ENCODE data around the gene IFT43. TPM values are rescaled to one million over a fixed set of nuclear protein-coding genes. Genes with fewer than 3 reads are reported as not detected.
"Not testable (repeated sequence)": the region's sequence is repeated elsewhere in the genome, so short reads cannot be mapped to it uniquely, and the experiment has no call there.

IFT43 gene
- total RNA-seq, 8 experiments from 2014 or later = 30.0 to 63.3 (median 35.8) TPM

DNA sequence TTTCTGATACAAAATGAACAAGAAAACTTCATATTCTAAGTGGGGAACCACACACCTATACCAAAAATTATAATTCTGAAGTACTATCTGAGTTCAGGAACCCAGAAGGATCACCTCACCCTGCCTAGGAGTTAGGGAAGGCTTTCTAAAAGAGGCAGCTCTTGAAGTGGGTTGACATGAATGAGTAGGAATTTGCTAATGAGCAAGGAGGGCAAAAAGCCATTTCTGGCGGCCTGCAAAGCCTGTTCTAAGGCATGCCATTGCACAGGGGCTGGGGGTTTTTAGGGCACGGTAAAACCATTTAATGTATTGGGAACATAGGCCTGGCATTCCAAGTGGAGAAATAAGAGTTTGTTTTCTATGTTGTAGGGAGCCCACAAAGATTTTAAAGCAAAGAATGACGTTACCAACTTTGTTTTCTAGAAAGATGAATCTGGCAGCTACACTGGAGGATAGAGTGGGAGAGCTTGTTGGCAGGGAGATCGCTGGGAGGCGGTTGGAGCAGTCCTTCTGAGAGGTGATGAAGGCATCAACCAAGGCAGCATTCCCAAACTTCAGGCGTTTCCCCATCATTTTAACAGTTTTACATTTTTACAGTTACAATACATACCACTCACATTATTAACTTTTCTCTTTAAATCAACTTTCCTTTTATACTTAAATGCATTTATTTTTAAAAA, 14.1 kb downstream of the IFT43 start:
- WGBS, 10 experiments = 50 to 100% (median 96%) methylated on average over 1 to 6 of the region's 6 CpGs
- in situ Hi-C loops (cut with MboI; ENCODE audit: low pct_unique_long_range_greater_than_20kb in 2 of 9, low sequenced_read_pairs in 9 of 9, unreplicated experiment in 9 of 9) = loop anchor here in 3 of 9 experiments (25.0 kb wide), 1 partner anchor 287 kb away; no protein-coding TSS in a partner anchor
- no peak for ATAC-seq (replicated peaks in 6 of 8)
- no peaks in the 10 kb centered on the region for H3K4me1 ChIP-seq (replicated peaks in 1 of 2)
- H3K4me3 ChIP-seq = no peak overlapping the region
- H3K27ac ChIP-seq = no peak overlapping the region

DNA sequence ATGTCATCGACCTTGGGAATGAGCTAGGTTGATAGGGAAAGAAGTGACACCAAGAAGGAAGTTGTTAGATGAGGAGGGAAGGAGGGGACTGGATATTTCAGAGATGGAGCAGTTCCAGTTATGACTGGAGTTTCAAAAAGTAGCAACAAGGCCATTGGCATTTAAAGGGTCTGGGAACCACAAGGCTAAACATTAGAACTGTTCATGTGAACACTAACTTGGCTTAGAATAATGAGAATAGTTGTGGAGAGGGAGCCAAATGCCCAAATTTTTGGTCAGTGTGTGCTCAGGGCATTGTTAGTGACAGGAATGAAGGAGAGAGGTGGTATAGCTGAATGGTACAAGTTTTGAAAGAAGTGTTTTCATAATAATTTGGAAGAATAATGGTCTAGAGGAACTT, 16.8 kb downstream of the IFT43 start:
- 60 to 100% (median 94%) methylated on average over 1 of the region's 1 CpG; no CpG with 5 or more reads in 4 of the 10 experiments for WGBS, 10 experiments
- H3K27ac ChIP-seq = no peak overlapping the region

DNA sequence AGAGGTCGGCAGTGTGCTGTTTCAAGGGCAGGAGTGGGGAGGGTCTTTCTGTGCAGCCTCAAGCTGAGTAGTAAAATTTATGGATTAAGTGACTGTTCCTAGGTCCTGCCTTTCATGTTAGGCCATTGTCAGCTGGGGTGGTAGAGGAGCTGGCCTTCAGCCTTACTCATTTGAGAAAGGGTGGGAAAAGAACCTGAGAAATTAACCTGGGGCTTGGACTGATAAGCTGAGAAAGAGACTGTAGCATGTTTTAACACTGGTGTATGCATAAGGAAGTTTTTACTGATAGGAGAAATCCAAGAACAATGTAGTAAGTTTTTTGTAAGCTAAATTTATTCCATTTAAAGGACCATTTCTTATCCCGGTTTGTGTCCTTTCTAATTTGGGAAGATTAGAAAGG, 20.7 kb downstream of the IFT43 start:
- in situ Hi-C loops (cut with MboI; ENCODE audit: low pct_unique_long_range_greater_than_20kb in 2 of 9, low sequenced_read_pairs in 9 of 9, unreplicated experiment in 9 of 9) = no loop called here
- no peak overlapping the region for H3K4me3 ChIP-seq
- H3K27ac ChIP-seq = no peak overlapping the region
- no peak for ATAC-seq (replicated peaks in 6 of 8)
- H3K4me1 ChIP-seq (replicated peaks in 1 of 2) = no peaks in the 10 kb centered on the region
- WGBS, 10 experiments = 71 to 100% (median 92%) methylated on average over 1 to 2 of the region's 2 CpGs

More for the DNA sequence above, 16.8 kb downstream of the IFT43 start:
- Histone ChIP-seq H3K4me3 (no peak overlapping the region), H3K4me1 (replicated peaks in 1 of 2) (no peaks in the 10 kb centered on the region)
- in situ Hi-C loops (cut with MboI; ENCODE audit: low pct_unique_long_range_greater_than_20kb in 2 of 9, low sequenced_read_pairs in 9 of 9, unreplicated experiment in 9 of 9) = no loop called here
- ATAC-seq (replicated peaks in 6 of 8) = no peak

DNA sequence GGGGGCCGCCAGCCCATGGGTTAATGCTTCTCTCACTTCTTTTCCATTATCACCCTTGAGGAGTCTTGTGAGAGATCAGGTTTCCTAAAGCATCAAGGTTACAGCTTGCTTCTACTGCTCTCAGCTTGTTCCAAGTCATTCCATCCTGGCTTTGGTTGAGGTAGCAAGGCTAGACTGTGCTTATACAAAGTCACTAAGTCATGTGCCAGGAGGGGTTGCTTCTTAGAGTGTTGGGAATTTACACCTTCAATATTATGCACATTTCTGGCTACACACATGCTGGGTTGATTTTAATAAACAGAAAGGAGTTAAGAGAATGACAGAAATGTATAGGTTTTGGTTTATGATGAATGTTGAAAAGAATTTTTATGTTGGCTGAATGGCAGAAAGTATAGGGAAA, 21.8 kb downstream of the IFT43 start:
- peak in 3 of 8 experiments; percentile 57 to 72 (median 58) for ATAC-seq (replicated peaks in 6 of 8)
- 86 to 100% (median 100%) methylated on average over 1 of the region's 1 CpG; no CpG with 5 or more reads in 6 of the 10 experiments for WGBS, 10 experiments
- no peaks in the 10 kb centered on the region for H3K4me1 ChIP-seq (replicated peaks in 1 of 2)
- in situ Hi-C loops (cut with MboI; ENCODE audit: low pct_unique_long_range_greater_than_20kb in 2 of 9, low sequenced_read_pairs in 9 of 9, unreplicated experiment in 9 of 9) = no loop called here
- H3K27ac ChIP-seq = no peak overlapping the region
- H3K4me3 ChIP-seq = no peak overlapping the region

DNA sequence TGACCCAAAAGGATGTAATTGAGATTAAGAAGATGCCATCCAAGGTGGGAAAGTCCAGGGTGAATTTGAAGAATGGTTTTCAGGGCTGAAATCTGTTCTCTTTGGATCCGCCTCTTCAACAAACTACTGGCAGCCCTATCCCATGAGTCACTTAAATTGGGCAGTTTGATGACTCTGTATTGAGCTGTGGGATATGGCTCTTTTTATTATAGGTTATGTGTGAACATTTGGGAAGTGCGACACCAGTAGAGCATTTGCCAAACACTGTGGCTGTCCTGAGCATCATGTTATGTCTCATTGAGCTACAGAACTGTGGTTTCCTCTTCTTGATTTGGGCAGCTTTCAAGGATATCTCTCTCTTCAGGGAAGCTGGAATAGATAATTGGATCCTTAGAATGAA, 22.3 kb downstream of the IFT43 start:
- WGBS, 10 experiments = 50 to 100% (median 92%) methylated on average over 1 to 2 of the region's 2 CpGs; no CpG with 5 or more reads in 2 of the 10 experiments
- H3K27ac ChIP-seq = no peak overlapping the region
- no peaks in the 10 kb centered on the region for H3K4me1 ChIP-seq (replicated peaks in 1 of 2)
- ATAC-seq (replicated peaks in 6 of 8) = peak in 1 of 8 experiments; percentile 43
- no peak overlapping the region for H3K4me3 ChIP-seq
- in situ Hi-C loops (cut with MboI; ENCODE audit: low pct_unique_long_range_greater_than_20kb in 2 of 9, low sequenced_read_pairs in 9 of 9, unreplicated experiment in 9 of 9) = no loop called here

DNA sequence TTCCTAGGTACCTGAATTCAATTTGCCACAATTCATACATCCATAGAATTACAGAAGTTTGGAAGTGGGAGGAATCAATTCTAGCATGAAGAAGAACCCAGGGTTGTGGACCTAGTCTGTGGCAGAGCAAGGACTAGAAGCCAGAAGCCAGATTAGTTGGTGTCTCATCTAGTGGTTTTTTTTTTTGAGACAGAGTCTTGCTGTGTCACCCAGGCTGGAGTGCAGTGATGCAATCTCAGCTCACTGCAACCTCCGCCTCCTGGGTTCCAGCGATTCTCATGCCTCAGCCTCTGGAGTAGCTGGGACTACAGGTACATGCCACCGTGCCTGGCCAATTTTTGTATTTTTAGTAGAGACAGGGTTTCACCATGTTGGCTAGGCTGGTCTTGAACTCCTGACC, 24.1 kb downstream of the IFT43 start:
- H3K4me3 ChIP-seq; H3K27ac ChIP-seq; in situ Hi-C loops (cut with MboI; ENCODE audit: low pct_unique_long_range_greater_than_20kb in 2 of 9, low sequenced_read_pairs in 9 of 9, unreplicated experiment in 9 of 9); H3K4me1 ChIP-seq (replicated peaks in 1 of 2): not testable (repeated sequence)
- WGBS, 10 experiments = 76 to 100% (median 95%) methylated on average over 1 to 3 of the region's 3 CpGs; no CpG with 5 or more reads in 5 of the 10 experiments
- ATAC-seq (replicated peaks in 6 of 8) = peak in 1 of 8 experiments; percentile 49

DNA sequence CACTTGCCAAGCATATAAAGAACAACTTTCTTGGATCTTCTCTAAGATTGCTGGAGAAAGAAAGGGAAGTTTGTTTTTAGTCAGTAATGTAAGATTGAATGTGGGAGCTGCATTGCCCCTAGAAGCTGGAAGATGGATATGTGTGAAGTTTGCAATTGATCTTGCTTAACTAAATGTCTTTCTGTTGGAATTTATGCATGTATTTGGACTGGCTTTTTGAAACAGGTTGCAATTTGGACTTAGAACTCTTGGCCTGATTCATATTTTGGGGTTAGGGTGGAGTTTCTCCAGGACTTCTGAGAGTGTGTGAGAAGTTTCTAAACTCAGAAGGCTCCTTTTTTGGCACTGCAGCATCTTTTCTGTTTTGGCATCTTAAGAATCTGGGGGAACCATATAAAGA, 26.4 kb downstream of the IFT43 start:
- Histone ChIP-seq H3K4me1 (replicated peaks in 1 of 2) (no peaks in the 10 kb centered on the region), H3K4me3 (no peak overlapping the region), H3K27ac (no peak overlapping the region)
- in situ Hi-C loops (cut with MboI; ENCODE audit: low pct_unique_long_range_greater_than_20kb in 2 of 9, low sequenced_read_pairs in 9 of 9, unreplicated experiment in 9 of 9) = no loop called here
- ATAC-seq (replicated peaks in 6 of 8) = no peak

DNA sequence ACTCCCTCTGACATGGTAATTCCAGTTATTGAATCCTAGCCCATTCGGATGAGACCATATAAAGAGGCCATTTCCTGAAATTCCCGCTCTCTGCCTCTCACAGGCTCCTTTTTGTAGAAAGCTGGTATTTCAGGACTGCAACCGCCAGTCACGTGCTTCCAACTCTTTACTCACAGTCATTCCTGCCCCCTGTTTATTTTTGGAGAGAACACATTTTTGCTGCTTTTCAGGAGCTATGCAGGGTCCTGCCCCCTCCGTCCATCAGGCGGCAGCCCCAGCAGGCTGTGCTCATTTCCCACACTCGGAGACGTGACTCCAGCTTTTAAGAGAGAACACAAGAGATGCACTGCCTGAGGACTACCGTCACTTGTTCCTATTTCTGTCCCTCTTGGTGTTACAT, 26.8 kb downstream of the IFT43 start:
- no peaks in the 10 kb centered on the region for H3K4me1 ChIP-seq (replicated peaks in 1 of 2)
- WGBS, 10 experiments = 60 to 100% (median 87%) methylated on average over 1 to 6 of the region's 9 CpGs; no CpG with 5 or more reads in 1 of the 10 experiments
- peak in 1 of 8 experiments; percentile 45 for ATAC-seq (replicated peaks in 6 of 8)
- no peak overlapping the region for H3K4me3 ChIP-seq
- H3K27ac ChIP-seq = no peak overlapping the region
- in situ Hi-C loops (cut with MboI; ENCODE audit: low pct_unique_long_range_greater_than_20kb in 2 of 9, low sequenced_read_pairs in 9 of 9, unreplicated experiment in 9 of 9) = no loop called here

DNA sequence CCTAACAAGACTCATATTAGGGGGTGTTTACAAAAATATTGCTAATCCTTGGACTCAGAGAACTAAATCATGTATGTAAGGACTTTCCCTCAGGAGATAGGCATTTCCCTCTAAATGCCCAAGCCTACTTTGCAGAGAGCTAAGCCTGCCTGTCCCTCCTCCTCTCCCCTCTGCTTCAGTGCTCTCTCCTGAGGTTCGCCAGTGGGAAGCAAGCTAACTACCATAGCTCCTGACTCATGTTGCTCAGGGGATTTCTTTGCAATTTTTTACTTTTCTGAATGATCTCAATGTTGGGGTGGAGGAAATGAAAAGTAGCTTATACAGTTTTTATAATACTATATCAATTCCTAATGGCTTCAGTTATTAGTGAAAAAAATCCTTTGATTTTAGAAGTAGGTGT, 29.6 kb downstream of the IFT43 start:
- Histone ChIP-seq H3K27ac (no peak overlapping the region), H3K4me1 (replicated peaks in 1 of 2) (no peaks in the 10 kb centered on the region), H3K4me3 (no peak overlapping the region)
- 71 to 100% (median 92%) methylated on average over 1 of the region's 1 CpG; no CpG with 5 or more reads in 6 of the 10 experiments for WGBS, 10 experiments
- in situ Hi-C loops (cut with MboI; ENCODE audit: low pct_unique_long_range_greater_than_20kb in 2 of 9, low sequenced_read_pairs in 9 of 9, unreplicated experiment in 9 of 9) = no loop called here
- ATAC-seq (replicated peaks in 6 of 8) = no peak

DNA sequence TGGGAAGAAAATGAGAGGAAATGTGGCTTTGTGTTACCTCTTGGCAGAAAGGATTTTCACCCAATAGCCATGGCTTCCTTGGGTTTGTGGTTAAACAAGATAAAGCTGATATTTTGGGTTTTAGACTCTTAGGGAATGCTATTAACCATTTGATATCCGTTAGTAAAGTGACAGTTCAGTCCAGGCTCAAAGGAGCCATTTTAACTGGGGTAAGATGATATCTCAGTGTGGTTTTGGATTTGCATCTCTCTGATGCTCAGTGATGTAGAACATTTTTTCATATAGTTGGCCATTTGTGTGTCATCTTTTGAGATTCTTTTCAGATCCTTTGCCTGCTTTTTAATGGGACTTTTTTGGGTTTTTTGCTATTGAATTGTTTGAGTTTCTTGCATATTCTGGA, 30.1 kb downstream of the IFT43 start:
- in situ Hi-C loops (cut with MboI; ENCODE audit: low pct_unique_long_range_greater_than_20kb in 2 of 9, low sequenced_read_pairs in 9 of 9, unreplicated experiment in 9 of 9) = no loop called here
- no peak overlapping the region for H3K27ac ChIP-seq
- no peak overlapping the region for H3K4me3 ChIP-seq
- no peaks in the 10 kb centered on the region for H3K4me1 ChIP-seq (replicated peaks in 1 of 2)
- 38 to 100% (median 63%) methylated on average over 1 of the region's 1 CpG; no CpG with 5 or more reads in 5 of the 10 experiments for WGBS, 10 experiments
- ATAC-seq (replicated peaks in 6 of 8) = no peak

DNA sequence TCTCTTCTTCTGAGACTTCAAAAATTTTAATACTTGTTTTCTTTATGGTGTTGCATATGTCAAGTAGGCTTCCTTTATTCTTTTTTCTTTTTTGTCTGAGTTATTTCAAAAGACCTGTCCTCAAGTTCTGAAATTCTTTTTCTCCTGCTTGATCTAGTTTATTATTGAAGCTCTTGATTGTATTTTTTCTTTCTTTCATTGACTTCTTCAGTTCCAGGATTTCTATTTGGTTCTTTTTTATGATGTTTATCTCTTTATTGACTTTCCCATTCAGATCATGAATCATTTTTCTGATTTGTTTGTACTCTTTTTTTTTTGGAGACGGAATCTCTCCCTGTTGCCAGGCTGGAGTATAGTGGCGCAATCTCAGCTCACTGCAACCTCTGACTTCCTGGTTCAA, 34.1 kb downstream of the IFT43 start:
- in situ Hi-C loops (cut with MboI; ENCODE audit: low pct_unique_long_range_greater_than_20kb in 2 of 9, low sequenced_read_pairs in 9 of 9, unreplicated experiment in 9 of 9) = no loop called here
- Histone ChIP-seq H3K4me3 (no peak overlapping the region), H3K4me1 (replicated peaks in 1 of 2) (no peaks in the 10 kb centered on the region), H3K27ac (no peak overlapping the region)
- 90 to 100% (median 95%) methylated on average over 1 to 2 of the region's 2 CpGs for WGBS, 10 experiments
- no peak for ATAC-seq (replicated peaks in 6 of 8)

DNA sequence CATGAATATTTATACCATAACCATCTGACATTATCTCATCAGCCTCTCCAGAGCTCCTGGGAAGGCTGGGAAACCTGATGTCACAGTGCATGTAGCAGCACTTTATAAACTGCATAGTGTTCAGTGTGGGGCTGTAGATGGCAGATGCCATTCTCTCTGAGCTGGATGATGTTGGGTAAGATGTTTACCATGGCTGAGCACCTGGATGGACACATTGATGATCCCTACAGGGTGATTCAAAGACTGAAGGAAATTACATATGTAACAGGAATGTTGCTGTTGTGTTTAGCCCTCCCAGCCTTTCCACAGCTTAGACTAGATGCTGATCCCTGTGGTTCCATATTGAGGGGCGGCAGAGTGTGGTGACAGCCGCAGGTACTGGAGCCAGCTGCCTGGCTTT, 37.4 kb downstream of the IFT43 start:
- Histone ChIP-seq H3K4me1 (replicated peaks in 1 of 2) (no peaks in the 10 kb centered on the region), H3K4me3 (no peak overlapping the region), H3K27ac (no peak overlapping the region)
- in situ Hi-C loops (cut with MboI; ENCODE audit: low pct_unique_long_range_greater_than_20kb in 2 of 9, low sequenced_read_pairs in 9 of 9, unreplicated experiment in 9 of 9) = no loop called here
- 67 to 100% (median 88%) methylated on average over 1 to 2 of the region's 2 CpGs; no CpG with 5 or more reads in 4 of the 10 experiments for WGBS, 10 experiments
- ATAC-seq (replicated peaks in 6 of 8) = peak in 2 of 8 experiments; percentile 19 to 23

DNA sequence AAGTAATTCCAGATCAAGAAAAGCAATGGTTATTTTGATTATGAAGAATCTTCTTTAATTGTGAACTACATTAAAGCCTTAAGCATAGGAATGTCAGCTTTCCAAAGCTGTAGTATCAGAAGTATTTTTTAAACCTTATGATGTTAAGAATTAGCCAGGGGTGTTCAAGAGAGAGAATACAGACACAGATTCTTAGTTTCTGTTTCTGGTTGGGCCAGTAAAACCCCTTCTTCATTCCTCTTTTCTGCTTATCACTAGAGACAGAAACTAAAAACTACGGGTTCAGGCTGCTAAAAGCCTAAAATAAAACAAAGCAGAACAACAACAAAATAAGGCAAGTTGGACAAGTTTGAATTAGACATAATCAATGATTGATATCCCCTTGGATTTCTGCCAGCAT, 38.2 kb downstream of the IFT43 start:
- in situ Hi-C loops (cut with MboI; ENCODE audit: low pct_unique_long_range_greater_than_20kb in 2 of 9, low sequenced_read_pairs in 9 of 9, unreplicated experiment in 9 of 9) = no loop called here
- Histone ChIP-seq H3K4me1 (replicated peaks in 1 of 2) (no peaks in the 10 kb centered on the region), H3K27ac (no peak overlapping the region), H3K4me3 (no peak overlapping the region)
- ATAC-seq (replicated peaks in 6 of 8) = no peak
- WGBS, 10 experiments = 45 to 100% (median 90%) methylated on average over 1 of the region's 1 CpG; no CpG with 5 or more reads in 2 of the 10 experiments
